HG02571 (cell line): ENCODE measurements around the gene ALDH3B2.
"Not testable (repeated sequence)": the region's sequence is repeated elsewhere in the genome, so short reads cannot be mapped to it uniquely, and the experiment has no call there.

ENCODE experiments used
- ATAC-seq: cut with Tn5 transposase; IDR thresholded peaks from one replicate; pipeline ENCODE4 v1.9.1; 2021; ENCODE audit warnings: mild to moderate bottlenecking, moderate library complexity; ENCODE audit not compliant: unreplicated experiment

Gene ALDH3B2, protein sequence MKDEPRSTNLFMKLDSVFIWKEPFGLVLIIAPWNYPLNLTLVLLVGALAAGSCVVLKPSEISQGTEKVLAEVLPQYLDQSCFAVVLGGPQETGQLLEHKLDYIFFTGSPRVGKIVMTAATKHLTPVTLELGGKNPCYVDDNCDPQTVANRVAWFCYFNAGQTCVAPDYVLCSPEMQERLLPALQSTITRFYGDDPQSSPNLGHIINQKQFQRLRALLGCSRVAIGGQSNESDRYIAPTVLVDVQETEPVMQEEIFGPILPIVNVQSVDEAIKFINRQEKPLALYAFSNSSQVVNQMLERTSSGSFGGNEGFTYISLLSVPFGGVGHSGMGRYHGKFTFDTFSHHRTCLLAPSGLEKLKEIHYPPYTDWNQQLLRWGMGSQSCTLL

DNA sequence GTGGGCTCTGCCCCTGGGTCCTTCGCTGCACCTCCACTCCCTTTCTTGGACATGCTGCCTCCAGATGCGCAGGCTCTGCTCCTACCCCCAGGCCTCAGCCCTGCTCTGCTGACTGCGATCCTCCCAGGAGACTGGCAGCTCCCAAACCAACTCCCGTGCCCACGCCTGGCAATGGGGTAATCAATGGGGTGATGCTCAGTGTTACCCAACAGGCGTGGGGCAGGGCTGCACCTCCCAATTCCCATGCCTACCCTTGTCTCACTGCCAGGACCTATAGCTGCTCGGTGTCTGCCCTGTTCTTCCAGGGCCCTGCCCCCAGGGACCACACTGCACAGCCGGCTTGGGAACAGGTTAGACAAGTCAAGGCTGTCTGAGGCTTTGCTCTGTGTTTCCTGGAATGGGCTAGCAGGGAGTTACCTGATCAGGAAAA is at the start of gene ALDH3B2:
Gene ALDH3B2, minus strand, starts transcription at position 182 of the 430 bp plus-strand sequence. CDS start 7,688 bp downstream, outside the sequence.
- ATAC-seq, result no peak

DNA sequence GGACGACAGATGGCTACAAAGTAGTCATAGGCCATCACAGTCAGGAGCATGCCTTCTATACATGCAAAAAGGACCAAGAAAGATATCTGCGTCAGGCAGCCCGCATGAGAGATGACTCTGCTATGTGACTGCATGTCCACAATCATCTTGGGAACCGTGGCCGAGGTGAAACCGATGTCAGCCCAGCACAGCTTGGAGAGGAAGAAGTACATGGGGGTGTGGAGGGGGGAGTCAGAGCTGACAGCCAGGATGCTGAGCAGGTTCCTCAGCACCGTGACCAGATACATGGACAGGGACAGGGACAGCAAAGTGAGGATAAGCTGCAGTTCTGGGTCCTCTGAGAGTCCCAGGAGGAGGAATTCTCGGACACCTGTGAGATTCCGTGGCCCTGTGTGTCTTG is 48.6 kb upstream of the ALDH3B2 start:
- ATAC-seq, result not testable (repeated sequence)

DNA sequence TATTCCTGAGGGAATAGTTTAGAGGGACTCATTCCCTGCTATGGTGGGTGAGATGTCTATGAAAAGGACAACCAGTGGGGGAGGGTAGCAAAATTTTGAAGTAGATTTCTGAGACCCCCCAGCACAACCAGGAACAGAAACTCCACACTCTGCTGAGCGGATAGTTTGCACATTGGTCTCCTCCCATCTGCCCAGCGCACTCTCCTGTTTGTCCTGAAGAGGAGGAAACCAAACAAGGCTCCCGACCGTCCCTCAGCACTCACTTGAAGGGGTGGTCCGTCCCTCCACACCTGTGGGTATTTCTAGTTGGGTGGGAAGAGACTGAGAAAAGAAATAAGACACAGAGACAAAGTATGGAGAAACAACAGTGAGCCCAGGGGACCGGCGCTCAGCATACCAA is 41.8 kb upstream of the ALDH3B2 start:
- not testable (repeated sequence) for ATAC-seq

DNA sequence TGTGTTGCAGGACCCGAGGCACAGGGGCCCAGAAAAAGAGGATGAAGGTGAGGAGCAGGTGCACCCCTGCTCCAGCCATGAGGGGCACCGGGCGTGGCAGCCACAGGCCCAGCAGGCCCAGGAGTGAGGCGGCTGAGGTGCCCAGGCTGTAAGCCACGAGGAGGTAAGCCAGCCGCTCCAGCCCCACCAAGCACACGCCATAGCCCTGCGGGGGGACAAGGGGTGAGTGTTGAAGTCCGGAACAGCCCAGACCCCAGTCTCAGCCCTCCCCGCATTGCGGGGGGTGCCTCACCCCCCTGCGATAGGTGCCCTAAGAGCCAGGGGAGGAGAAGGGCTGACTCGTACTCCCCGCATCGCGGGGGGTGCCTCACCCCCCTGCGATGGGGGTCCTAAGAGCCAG is 41.4 kb upstream of the ALDH3B2 start:
- not testable (repeated sequence) for ATAC-seq

DNA sequence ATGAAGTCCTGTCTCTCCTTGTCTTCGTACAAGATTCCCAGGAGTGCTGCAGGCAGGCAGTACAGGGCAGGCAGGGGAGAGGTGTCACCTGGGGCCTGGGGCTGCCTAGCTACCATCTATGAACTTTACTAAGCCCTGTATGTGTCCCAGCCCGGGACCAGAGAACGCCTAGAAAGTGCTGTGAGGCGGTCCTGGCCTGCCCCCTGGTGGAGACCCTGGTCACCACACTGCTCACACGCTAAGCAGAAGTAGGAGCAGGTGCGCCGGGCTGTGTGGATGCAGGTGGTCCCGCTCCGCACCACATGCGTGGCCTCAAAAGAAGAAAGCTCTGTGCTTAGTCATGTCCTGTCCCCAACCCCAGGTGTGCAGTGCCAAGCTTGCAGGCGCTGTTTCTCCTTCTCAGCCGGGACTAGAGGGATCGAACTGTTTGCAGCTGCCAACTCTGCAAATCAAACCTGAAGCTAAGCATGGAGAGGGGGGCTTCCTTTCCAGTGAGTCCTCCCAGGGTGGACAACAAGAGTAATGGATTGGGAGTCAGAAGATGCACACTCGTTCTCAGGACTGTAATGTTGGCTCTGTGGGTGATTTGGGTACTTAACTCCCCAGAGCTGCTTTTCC is 39.6 kb upstream of the ALDH3B2 start:
- ATAC-seq, result not testable (repeated sequence)

DNA sequence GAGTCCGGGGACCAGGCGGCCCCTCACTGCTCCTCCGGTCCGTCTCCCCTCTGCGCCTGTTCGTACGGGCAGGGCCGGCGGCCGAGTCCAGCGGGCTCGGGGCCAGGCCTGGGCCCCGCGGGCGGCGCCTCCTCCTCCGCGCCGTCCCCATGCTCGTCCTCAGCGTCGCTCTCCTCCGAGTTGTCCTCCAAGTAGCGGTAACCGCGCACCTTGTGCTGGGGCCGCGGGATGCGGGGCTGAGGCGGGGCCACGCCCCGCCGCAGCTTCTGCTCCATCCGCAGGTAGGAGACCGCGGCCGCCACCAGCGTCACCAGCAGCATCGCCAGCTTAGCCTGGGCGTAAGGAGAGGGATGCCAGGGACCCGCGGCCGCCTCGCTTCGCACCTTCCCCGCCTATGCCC is 37.3 kb upstream of the ALDH3B2 start:
- ATAC-seq, result not testable (repeated sequence)

DNA sequence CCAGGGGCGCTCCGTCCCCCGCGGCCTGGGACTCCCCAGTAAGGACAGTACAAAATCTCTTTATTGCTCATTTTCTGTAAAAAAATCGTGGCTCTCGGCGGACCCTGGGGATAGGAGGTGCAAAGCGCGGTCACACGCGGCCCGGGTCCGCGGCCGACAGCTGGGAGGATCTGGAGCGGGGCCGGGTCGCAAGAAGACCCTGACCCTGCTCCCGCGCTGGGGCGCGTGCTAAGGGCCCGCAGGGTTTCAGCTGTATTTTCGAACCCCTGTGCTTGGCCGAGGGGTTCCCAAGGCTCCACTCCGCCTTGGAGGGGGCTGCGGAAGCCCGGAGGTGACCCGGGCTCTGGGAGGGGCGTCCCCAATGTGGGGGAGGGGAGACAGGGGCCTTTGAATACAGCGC is 36.8 kb upstream of the ALDH3B2 start:
- ATAC-seq, result not testable (repeated sequence)

DNA sequence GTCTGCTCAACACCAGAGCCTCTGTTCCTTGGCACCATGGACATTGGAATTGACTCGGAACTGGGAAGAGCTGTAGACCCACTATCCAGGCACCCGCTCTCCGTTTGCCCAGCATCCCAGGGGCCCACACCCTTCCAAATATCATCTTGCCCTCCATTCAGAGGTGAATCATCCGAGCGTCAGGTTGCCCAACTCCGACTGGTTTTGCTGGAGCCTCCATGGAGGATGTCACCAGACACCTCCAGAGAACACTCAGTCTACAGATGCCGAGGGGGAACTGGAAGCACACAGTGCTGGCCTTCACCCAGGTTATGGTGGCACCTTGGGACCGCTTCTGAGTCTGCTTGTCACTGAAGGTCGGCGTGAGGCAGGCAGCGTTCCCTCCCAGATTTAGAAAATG is 35.4 kb upstream of the ALDH3B2 start:
- not testable (repeated sequence) for ATAC-seq

DNA sequence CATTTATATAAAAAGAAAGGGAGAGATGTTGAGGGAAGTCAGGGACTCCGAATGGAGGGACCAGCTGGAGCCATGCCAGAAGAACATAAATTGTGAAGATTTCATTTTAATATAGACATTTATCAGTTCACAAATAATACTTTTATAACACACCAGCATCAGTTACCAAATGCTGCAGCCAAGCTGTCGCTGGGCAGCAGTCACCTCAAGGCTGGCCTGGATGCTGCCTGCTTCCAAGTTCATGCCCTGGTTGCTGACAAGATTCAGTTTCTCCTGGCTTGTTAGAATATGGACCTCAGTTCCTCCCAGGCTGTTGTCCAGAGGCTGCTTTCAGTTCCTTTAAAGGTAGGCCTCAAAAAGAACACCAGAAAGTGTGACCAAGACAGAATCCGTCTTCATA is 30.8 kb upstream of the ALDH3B2 start:
- ATAC-seq, result no peak

DNA sequence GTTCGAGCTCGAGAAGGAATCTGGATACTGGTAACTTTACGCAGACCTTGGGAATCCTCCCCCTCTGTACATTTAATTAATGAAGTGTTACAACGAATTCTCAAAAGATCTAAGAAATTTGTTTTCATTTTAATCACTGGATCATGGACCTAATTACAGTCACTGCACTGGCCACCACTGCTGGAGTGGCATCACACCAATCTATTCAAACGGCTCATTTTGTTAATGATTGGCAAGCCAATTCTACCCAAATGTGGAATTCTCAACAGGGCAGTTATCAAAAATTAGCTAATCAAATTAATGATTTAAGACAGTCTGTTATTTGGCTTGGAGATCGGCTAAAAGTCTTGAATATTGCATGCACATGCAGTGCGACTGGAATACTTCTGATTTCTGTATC is 30.1 kb upstream of the ALDH3B2 start:
- ATAC-seq, result no peak

DNA sequence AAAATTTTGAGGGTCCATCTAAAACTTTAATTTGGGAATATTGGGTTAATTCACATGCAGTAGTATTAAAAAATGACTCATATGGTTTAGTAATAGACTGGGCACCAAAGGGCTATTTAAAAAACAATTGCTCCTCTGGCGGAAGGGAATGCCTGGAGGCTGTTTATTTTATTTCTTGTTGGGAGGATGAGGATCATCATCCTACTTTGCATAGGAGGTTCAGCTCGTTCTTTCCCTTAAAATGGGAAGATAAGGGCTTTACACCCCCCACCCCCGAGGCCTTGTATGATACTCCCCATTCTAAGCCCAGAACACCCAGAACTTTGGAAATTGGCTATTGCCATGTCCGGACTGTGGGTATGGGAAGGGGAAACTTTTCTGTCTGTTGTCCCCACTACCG is 29.3 kb upstream of the ALDH3B2 start:
- not testable (repeated sequence) for ATAC-seq

DNA sequence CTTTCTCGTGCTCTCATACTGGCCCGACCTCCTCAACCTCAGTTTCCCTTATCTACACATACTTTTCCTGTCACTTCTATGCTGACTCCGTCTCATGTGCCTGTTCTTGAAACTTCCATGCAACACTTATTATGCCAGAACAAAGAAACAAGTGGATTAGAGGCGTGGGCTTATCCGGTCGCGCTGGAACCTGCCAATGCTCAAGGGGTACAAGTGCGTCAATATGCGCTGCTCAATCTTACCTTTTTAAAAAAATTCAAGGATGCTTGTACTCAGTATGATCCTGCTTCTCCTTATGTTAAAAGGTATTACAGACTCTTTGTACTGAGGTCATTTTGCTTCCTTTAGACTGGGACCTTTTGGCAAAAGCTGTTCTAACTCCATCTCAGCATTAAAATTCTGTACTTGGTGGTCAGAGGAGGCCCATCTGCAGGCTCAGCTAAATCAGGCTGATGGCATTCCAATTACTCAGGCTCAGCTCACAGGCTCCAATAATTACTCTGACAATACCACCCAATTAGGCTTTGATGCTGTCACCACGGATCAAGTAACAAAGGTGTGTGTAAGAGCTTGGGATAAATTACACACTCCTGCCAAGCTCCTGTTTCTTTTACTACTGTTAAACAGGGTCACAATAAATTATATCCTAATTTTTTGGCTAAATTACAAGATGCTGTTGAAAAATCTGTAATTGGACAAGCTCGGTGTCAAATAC is 26.3 kb upstream of the ALDH3B2 start:
- ATAC-seq, result no peak

DNA sequence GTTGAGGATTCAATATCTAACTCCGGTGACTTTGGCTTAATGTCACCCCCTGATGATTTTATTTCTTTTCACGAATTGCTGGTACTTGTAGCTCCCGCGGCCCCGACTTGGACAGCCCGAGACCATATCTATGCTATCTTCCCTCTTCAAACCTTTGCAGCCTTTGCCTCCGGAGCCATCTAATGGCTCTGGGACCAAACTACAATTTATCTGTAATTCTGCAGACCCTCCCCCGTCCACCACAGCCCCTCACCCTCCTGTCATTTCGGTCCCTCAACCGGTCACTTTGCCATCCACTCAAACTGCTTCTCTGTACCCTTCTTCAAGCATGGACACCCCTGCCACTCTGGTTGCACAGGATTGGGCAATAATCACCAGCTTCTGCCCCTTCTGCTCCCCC is 25.7 kb upstream of the ALDH3B2 start:
- ATAC-seq, result no peak

DNA sequence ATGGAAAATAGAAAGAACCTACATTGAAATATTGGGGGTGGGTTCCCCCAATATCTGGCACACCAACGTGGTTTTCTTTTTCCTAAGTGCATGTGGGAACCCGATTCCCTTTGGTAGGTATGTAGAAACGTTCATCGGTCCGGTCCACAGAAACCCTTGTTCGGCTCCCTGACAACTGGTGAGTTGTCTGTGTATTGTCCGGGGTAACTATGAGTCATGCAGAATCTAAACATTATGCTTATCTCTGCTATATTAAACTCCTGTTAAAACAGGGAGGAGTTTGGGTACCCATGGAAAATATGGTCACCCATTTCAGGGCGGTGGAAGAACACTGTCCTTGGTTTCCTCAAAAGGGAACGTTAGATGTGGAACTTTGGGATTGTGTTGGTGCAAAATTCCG is 25.1 kb upstream of the ALDH3B2 start:
- ATAC-seq, result no peak

DNA sequence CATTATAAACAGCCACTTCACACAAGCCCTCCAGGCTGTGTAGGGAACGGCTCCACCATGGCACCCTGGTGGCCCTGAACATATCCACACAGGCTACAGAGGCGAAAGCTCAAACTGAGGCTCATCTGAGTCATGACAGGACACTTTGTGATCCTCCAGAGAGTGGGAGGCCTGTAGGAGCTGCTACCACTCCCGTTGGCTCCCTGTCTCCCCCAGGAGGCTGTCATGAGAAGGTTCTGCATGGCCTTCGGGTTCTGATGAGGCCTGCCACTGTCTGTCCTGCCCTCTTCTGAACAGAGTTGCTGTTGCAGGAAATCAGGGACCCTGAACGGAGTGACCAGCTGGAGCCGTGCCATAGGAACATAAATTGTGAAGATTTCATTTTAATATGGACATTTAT is 23.8 kb upstream of the ALDH3B2 start:
- ATAC-seq, result no peak

DNA sequence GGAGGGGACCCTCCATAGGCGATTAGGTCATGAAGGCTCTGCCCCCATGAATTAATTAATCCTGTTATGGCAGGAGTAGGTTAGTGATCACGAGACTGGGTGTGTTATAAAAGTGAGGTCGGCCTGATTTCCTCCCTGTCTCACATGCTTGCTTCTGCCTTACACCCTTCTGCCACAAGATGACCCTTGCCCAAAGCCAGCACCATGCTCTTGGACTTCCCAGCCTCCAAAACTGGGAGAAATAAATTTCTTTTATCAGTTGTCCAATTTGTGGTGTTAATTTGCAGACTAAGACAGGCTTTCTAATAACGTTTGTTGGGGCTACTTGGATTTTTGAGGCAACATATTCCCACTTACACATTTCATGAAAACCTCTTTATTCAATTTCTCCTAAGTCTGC is 23.4 kb upstream of the ALDH3B2 start:
- no peak for ATAC-seq

DNA sequence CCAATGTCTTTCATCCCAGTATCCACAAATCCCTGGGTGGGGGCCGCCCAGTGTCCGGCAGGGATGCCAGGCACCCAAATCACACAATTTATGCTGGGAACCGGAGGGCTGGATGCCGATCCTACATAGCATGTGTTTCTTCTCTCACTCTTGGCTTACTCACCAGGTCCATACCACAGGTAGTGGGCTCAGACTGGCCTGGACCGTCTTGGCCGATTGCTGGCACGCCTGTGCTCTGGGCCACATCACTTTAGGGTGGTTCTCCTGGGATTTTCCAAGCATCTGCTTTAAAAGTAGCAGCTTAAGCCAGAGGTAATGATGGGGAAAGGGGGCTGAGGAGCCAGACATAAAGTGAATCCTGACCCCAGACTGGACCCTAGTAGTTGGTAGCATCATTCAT is 22.6 kb upstream of the ALDH3B2 start:
- no peak for ATAC-seq

DNA sequence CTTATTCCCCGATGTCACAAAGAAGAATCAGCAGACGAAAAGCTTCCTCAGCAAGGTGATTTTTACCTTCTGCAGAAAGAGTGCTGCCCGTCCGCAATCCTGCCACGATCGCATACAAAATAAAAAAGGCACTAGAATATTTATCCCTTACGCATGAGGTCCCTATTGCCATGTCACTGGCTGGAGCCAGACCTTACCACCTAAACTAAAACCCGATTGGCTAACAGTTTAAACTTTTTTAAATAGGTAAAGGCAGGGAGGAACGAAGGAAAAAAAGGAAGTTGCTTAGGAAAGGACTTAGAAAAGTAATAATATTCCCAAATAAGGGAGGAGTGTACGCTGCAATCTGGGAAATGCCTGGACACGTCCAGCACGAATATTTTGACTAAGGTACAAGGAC is 21.2 kb upstream of the ALDH3B2 start:
- no peak for ATAC-seq

DNA sequence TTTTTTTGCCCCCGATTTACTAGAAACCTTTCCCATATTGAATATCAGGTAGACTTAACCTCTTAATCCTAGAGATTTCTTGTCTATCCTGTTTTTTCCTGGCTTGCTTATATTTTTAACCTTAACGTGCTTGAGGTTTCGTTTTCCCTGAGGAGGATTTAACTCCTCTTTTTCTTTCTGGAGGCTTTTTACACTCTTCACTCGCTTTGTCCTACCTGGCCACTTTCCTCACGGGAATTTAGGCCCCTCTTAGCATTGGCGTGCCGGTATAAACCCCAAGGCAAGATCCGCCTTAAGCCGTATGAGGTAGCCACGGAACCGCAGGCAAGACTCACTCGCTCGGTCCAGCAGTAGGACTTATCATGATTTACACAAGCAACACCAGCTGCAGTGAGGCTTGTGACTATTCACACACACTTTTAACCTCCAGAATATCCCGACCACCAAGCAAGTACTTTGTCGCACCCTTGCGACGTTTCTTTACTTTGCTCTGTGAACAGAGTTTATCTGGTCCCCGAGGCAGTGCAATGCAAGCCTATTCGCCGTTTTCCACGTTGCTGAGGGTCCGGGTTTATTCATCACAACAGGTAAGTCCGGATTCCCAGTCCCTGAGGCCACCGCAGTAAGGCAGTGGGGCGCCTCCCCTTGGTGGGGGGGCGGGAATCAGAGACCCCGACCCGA is 20.6 kb upstream of the ALDH3B2 start:
- no peak for ATAC-seq

DNA sequence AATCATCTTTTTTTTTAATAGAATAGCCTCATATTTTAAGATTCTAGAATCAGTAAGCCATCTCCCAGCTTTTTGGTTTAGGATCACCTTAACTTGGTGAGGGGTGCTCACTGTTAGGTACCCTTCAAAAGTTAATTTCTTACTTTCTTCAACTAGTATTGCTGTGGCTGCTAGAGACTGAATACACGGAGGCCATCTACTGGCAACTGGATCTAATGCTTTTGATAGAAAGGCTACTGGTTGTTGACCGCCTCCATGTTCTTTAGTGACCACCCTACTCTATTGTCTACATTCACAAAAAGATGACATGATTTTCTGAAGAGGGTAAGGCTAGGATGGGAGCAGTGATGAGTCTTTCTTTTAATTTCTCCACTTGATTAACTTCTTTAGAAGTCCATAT is 16.7 kb upstream of the ALDH3B2 start:
- ATAC-seq, result no peak

DNA sequence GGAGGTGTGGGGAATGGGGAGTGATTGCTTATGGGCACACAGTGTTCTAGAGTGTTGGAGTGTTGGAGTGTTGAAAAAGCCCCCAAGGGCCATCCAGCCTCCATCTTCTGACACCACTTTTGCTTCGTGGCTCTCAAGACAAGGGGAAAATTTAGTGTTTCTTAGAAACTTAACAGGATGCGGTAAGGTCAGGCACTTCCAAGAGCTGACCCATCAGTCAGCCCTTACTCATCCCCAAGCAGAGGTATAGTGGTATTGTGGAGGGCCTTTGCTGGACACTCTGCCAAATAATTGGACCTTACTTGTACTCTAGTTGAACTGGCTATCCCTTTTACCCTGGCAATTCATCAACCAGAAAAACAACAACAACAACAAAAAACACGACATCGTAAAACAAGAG is 14.8 kb upstream of the ALDH3B2 start:
- ATAC-seq, result no peak
